Common myeloid progenitor, CD34-positive (primary cell): ENCODE results near the gene POU1F1.
"Not testable (repeated sequence)": the region's sequence is repeated elsewhere in the genome, so short reads cannot be mapped to it uniquely, and the experiment has no call there.

Experiments used
- CTCF ChIA-PET: fragments of 350-600 bp; sonication (Branson Sonifier 250); formaldehyde crosslinking; loops from one replicate; lab custom pipeline; 2021; ENCODE audit warnings: antibody characterized with exemption; lab: Charles Lee
- POLR2A ChIA-PET: fragments of 350-600 bp; sonication (Branson Sonifier 250); formaldehyde crosslinking; loops from one replicate; lab custom pipeline; 2021; ENCODE audit warnings: antibody characterized with exemption; lab: Charles Lee
- DNase-seq, 3 donors: peaks; one replicate each; pipeline versions ENCODE4 v3.0.0 to v3.0.0-alpha.2; 2013
- H3K27ac ChIP-seq, 2 experiments: 1 replicate in 1 of 2; 2 replicates in 1 of 2; pipeline ENCODE4 v1.7.0; 2013; ENCODE audit warnings: inconsistent platforms in 2 of 2, low read length in 2 of 2, mild to moderate bottlenecking in 2 of 2, low read depth in 1 of 2, moderate library complexity in 1 of 2; ENCODE audit not compliant: severe bottlenecking in 2 of 2, insufficient read depth in 1 of 2, poor library complexity in 1 of 2
- H3K27me3 ChIP-seq, 5 experiments: replicated peaks in 2 of 5; 1 replicate in 3 of 5; 2 replicates in 2 of 5; pipeline versions ENCODE4 v1.6.1 to v1.7.0; 2013; ENCODE audit warnings: low read length in 4 of 5, mild to moderate bottlenecking in 2 of 5, moderate library complexity in 2 of 5, inconsistent platforms in 1 of 5; ENCODE audit not compliant: insufficient read depth in 5 of 5, control insufficient read depth in 4 of 5
- H3K36me3 ChIP-seq, 4 experiments: 1 replicate in 2 of 4; 2 replicates in 2 of 4; pipeline versions ENCODE4 v1.6.1 to v1.7.0; 2013; ENCODE audit warnings: low read length in 3 of 4, control low read depth in 1 of 4, mild to moderate bottlenecking in 1 of 4; ENCODE audit not compliant: control insufficient read depth in 4 of 4, insufficient read depth in 4 of 4
- H3K4me1 ChIP-seq, 4 experiments: 1 replicate in 3 of 4; 2 replicates in 1 of 4; pipeline versions ENCODE4 v1.6.1 to v1.7.1; 2013; ENCODE audit warnings: low read length in 3 of 4, mild to moderate bottlenecking in 3 of 4, control low read depth in 1 of 4, inconsistent platforms in 1 of 4, moderate library complexity in 1 of 4; ENCODE audit not compliant: control insufficient read depth in 4 of 4, insufficient read depth in 4 of 4; ENCODE audit errors: control extremely low read depth in 1 of 4
- H3K4me3 ChIP-seq, 7 experiments: 1 replicate in 4 of 7; 2 replicates in 3 of 7; pipeline versions ENCODE4 v1.5.1 to v1.7.0; 2013; ENCODE audit warnings: mild to moderate bottlenecking in 7 of 7, low read length in 6 of 7, moderate library complexity in 6 of 7, inconsistent platforms in 2 of 7, low read depth in 2 of 7, control low read depth in 1 of 7; ENCODE audit not compliant: insufficient read depth in 4 of 7, control insufficient read depth in 1 of 7; ENCODE audit errors: extremely low read depth in 1 of 7
- H3K9me3 ChIP-seq, 5 experiments: 1 replicate in 4 of 5; 2 replicates in 1 of 5; pipeline versions ENCODE4 v1.6.1 to v1.7.1; 2013; ENCODE audit warnings: low read length in 4 of 5, mild to moderate bottlenecking in 2 of 5, inconsistent platforms in 1 of 5, low read depth in 1 of 5, moderate library complexity in 1 of 5; ENCODE audit not compliant: control insufficient read depth in 4 of 5, insufficient read depth in 2 of 5; ENCODE audit errors: control extremely low read depth in 1 of 5
- WGBS: methylation state at CpG from one replicate; pipeline ENCODE4 v1.1.5; 2013; ENCODE audit not compliant: insufficient coverage; 5-methylcytosine and 5-hydroxymethylcytosine counted together

The POU1F1 gene

DNA sequence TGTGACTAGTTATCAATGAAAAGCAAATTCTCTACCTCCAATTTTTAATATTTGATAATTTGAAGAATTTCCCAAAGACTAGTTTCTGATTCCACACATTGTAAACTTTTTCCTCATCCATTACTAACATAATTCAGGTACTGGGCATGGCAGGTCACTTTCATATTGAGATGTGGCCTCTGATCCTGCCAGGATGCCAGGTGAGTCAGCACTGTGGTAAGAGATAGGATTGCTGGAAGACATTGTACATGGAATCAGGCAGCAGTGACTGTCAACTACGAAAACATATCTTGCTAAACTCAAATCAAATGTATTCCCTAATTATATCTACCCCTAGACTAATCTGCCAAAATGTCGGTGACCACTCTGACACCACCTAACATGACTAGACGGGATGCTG, 33.2 kb upstream of the POU1F1 start:
- no peak overlapping the region for H3K27ac ChIP-seq
- no peaks in the 10 kb centered on the region for H3K27me3 ChIP-seq
- H3K4me1 ChIP-seq: no peaks in the 10 kb centered on the region
- POLR2A ChIA-PET: no interaction called here
- H3K4me3 ChIP-seq: no peak overlapping the region
- H3K9me3 ChIP-seq: no peaks in the 10 kb centered on the region
- CTCF ChIA-PET: no interaction called here
- WGBS: 100% methylated on average over 1 of the region's 3 CpGs
- no peaks in the 10 kb centered on the region for H3K36me3 ChIP-seq
- DNase-seq: no peak

GRCh38 chr3:87307805-87308204, 31.4 kb upstream of the POU1F1 start:
- no peaks in the 10 kb centered on the region for H3K4me1 ChIP-seq
- ChIA-PET POLR2A (no interaction called here), CTCF (interaction anchor here (1.0 to 1.2 kb wide), 2 partner anchors 10 to 697 kb away, joined by 4 to 5 read pairs; no protein-coding TSS in a partner anchor)
- no peaks in the 10 kb centered on the region for H3K9me3 ChIP-seq
- no peak overlapping the region for H3K4me3 ChIP-seq
- no peak overlapping the region for H3K27ac ChIP-seq
- H3K36me3 ChIP-seq: no peaks in the 10 kb centered on the region
- no peaks in the 10 kb centered on the region for H3K27me3 ChIP-seq
- DNase-seq: no peak
- WGBS: 100% methylated on average over 2 of the region's 2 CpGs

GRCh38 chr3:87305517-87305916, 29.1 kb upstream of the POU1F1 start:
- CTCF ChIA-PET: interaction anchor here (1.0 to 1.8 kb wide), 2 partner anchors 44 to 566 kb away, joined by 3 to 8 read pairs; no protein-coding TSS in a partner anchor
- 80% methylated on average over 1 of the region's 3 CpGs for WGBS

DNA sequence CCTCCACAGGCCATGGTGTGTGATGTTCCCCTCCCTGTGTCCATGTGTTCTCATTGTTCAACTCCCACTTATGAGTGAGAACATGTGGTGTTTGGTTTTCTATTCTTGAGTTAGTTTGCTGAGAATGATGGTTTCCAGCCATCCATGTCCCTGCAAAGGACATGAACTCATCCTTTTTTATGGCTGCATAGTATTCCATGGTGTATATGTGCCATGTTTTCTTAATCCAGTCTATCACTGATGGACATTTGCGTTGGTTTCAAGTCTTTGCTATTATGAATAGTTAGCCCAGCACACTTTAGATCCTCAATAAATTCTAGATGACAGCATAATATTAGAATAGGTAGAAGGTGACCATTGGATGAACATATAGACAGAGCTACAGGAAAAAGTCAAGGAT, 28.6 kb upstream of the POU1F1 start:
- H3K27me3 ChIP-seq, H3K4me1 ChIP-seq, DNase-seq, H3K36me3 ChIP-seq, POLR2A ChIA-PET, H3K4me3 ChIP-seq, H3K9me3 ChIP-seq, H3K27ac ChIP-seq: not testable (repeated sequence)
- CTCF ChIA-PET: interaction anchor here (1.0 to 1.8 kb wide), 3 partner anchors 10 to 566 kb away, joined by 3 to 8 read pairs (median 3); no protein-coding TSS in a partner anchor
- WGBS: no CpG with 5 or more reads among the region's 1 CpG

More at GRCh38 chr3:87305517-87305916, 29.1 kb upstream of the POU1F1 start:
- no peak overlapping the region for H3K27ac ChIP-seq
- no peaks in the 10 kb centered on the region for H3K27me3 ChIP-seq
- POLR2A ChIA-PET: no interaction called here
- no peaks in the 10 kb centered on the region for H3K9me3 ChIP-seq
- H3K4me1 ChIP-seq: no peaks in the 10 kb centered on the region
- H3K4me3 ChIP-seq: no peak overlapping the region
- DNase-seq: no peak
- no peaks in the 10 kb centered on the region for H3K36me3 ChIP-seq

DNA sequence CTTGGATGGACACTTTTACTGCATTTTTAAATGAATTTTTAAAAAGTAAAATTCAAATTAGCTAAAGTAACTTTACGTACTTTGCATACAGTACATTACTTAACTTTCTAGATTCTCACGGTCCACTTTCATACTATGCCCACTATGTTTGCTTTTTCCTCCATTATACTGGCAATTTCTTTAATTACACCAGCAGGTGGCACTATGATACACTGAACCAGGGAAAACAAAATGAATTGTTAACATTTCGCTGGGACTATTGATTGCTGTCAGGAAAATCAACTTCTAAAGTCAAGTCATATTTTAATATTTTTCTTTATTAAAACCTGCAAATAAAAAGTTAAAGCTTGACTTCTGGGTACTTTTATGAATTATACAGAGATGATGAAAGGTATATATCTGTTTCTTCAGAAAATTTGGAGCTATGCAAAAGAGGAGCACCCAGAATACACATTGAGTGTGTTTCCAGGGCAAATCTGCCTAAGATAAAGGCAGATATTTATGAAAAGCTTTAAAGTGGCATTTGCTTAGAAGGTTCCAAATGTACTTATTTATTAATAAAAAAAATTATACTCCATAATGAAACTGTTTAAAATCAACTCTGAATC, 21.8 kb upstream of the POU1F1 start:
- H3K4me1 ChIP-seq: peaks cover 0 to 2% (median under 1%) of the 10 kb centered on the region in 4 experiments
- H3K4me3 ChIP-seq: no peak overlapping the region
- ChIA-PET CTCF (interaction anchor here (0.6 to 3.3 kb wide), 22 partner anchors 9 to 1836 kb away, joined by 3 to 21 read pairs (median 4); no protein-coding TSS in a partner anchor), POLR2A (no interaction called here)
- H3K36me3 ChIP-seq: no peaks in the 10 kb centered on the region
- no peak overlapping the region for H3K27ac ChIP-seq
- no CpG with 5 or more reads among the region's 3 CpGs for WGBS
- peak; percentile 45 to 57 (median 57) for DNase-seq
- H3K9me3 ChIP-seq: no peaks in the 10 kb centered on the region
- H3K27me3 ChIP-seq: no peaks in the 10 kb centered on the region

- H3K27ac ChIP-seq: no peak overlapping the region
- WGBS: 100% methylated on average over 4 of the region's 8 CpGs
- no peak overlapping the region for H3K4me3 ChIP-seq
- DNase-seq: no peak
- CTCF ChIA-PET: interaction anchor here (0.5 to 3.4 kb wide), 3 partner anchors 10 to 61 kb away, joined by 3 to 13 read pairs (median 7); no protein-coding TSS in a partner anchor
- peaks cover 0 to 3% (median 0%) of the 10 kb centered on the region in 4 experiments for H3K4me1 ChIP-seq
- H3K27me3 ChIP-seq: no peaks in the 10 kb centered on the region
- no peaks in the 10 kb centered on the region for H3K9me3 ChIP-seq
- no peaks in the 10 kb centered on the region for H3K36me3 ChIP-seq
- POLR2A ChIA-PET: no interaction called here
Observed at GRCh38 chr3:87288446-87288845, 12.1 kb upstream of the POU1F1 start.

- Histone ChIP-seq H3K4me3 (no peak overlapping the region), H3K27me3 (no peaks in the 10 kb centered on the region), H3K9me3 (no peaks in the 10 kb centered on the region), H3K4me1 (no peaks in the 10 kb centered on the region), H3K27ac (no peak overlapping the region), H3K36me3 (no peaks in the 10 kb centered on the region)
- WGBS: no CpG with 5 or more reads among the region's 1 CpG
- POLR2A ChIA-PET: no interaction called here
- CTCF ChIA-PET: interaction anchor here (0.9 to 3.4 kb wide), 5 partner anchors 9 to 59 kb away, joined by 3 to 13 read pairs (median 4); no protein-coding TSS in a partner anchor
- no peak for DNase-seq
Observed at GRCh38 chr3:87287011-87287410, 10.6 kb upstream of the POU1F1 start.
